ENCODE measurements around the gene UBE2I. TPM values are rescaled to one million over a fixed set of nuclear protein-coding genes. Genes with fewer than 3 reads are reported as not detected.

UBE2I gene
- total and polyA plus RNA-seq, 3 experiments from 2014 or later: 101 to 257 (median 238) TPM

- H3K9me3 Mint-ChIP-seq: no peaks in the 10 kb centered on the region
- Histone ChIP-seq H3K36me3 (ENCODE audit: insufficient read depth, low read length) (no peaks in the 10 kb centered on the region), H3K27ac (ENCODE audit: low read depth, low read length) (no peak overlapping the region), H3K9me3 (ENCODE audit: low read length) (no peaks in the 10 kb centered on the region), H3K27me3 (ENCODE audit: insufficient read depth, low read length, poor library complexity, severe bottlenecking) (no peaks in the 10 kb centered on the region), H3K4me1 (ENCODE audit: insufficient read depth, low read length) (peaks cover 19% of the 10 kb centered on the region), H3K4me3 (ENCODE audit: low read length) (peak overlapping the region; percentile 37)
- DNase-seq: no peak
- H3K36me3 Mint-ChIP-seq: peaks cover 0 to 8% (median 0%) of the 10 kb centered on the region in 3 donors
- H3K4me1 Mint-ChIP-seq: peaks cover 13 to 28% (median 13%) of the 10 kb centered on the region in 3 donors
- ChIA-PET CTCF (interaction anchor here (1.1 to 1.8 kb wide), 3 partner anchors 29 to 42 kb away, joined by 3 to 8 read pairs (median 6); partner anchors contain the start of gene UBE2I), POLR2A (interaction anchor here (1.0 to 2.9 kb wide), 5 partner anchors 7 to 190 kb away, joined by 3 to 14 read pairs (median 5); partner anchors contain the start of genes BAIAP3, TMEM204 and UBE2I)
- H3K27ac Mint-ChIP-seq: peak overlapping the region in 7 of 8 donors; percentile 4 to 83 (median 72)
- no peaks in the 10 kb centered on the region for H3K27me3 Mint-ChIP-seq
- peak overlapping the region; percentile 21 to 89 (median 79) for H3K4me3 Mint-ChIP-seq
These were observed 34.2 kb downstream of the UBE2I start for GRCh38 chr16:1343428-1344242.

DNA sequence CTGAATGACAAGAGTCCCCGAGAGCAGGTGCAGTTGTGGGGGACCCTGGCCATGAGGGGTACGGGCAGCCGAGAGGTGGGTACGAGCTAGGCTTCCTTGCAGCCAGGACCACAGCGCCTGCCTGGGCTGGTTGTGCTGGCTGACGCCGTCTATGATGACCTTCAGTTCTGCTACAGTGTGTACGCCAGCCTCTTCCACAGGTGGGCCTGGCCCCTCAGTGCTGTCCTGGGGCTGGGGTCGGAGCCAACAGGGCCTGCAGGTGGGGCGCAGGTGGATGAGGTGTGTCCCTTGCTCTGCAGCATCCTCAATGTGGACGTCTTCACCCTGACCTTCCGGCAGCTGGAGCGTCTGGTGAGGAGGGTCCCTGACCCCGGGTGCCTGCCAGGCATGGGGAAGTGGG, 35.1 kb downstream of the UBE2I start:
- Histone ChIP-seq H3K9me3 (ENCODE audit: low read length) (no peaks in the 10 kb centered on the region), H3K4me1 (ENCODE audit: insufficient read depth, low read length) (peaks cover 19% of the 10 kb centered on the region), H3K27me3 (ENCODE audit: insufficient read depth, low read length, poor library complexity, severe bottlenecking) (no peaks in the 10 kb centered on the region), H3K27ac (ENCODE audit: low read depth, low read length) (no peak overlapping the region), H3K4me3 (ENCODE audit: low read length) (no peak overlapping the region), H3K36me3 (ENCODE audit: insufficient read depth, low read length) (no peaks in the 10 kb centered on the region)
- Mint-ChIP-seq H3K4me3 (peak overlapping the region in 1 of 7 donors; percentile 18), H3K9me3 (no peaks in the 10 kb centered on the region), H3K27ac (peak overlapping the region in 2 of 8 donors; percentile 43 to 45), H3K36me3 (peaks cover 0 to 17% (median 0%) of the 10 kb centered on the region in 3 donors), H3K4me1 (peaks cover 13 to 32% (median 13%) of the 10 kb centered on the region in 3 donors), H3K27me3 (no peaks in the 10 kb centered on the region)
- CTCF ChIA-PET: no interaction called here
- no peak for DNase-seq
- POLR2A ChIA-PET: no interaction called here

- Histone ChIP-seq H3K9me3 (ENCODE audit: low read length) (no peaks in the 10 kb centered on the region), H3K4me3 (ENCODE audit: low read length) (no peak overlapping the region), H3K4me1 (ENCODE audit: insufficient read depth, low read length) (peaks cover 19% of the 10 kb centered on the region), H3K36me3 (ENCODE audit: insufficient read depth, low read length) (no peaks in the 10 kb centered on the region), H3K27ac (ENCODE audit: low read depth, low read length) (no peak overlapping the region), H3K27me3 (ENCODE audit: insufficient read depth, low read length, poor library complexity, severe bottlenecking) (no peaks in the 10 kb centered on the region)
- ChIA-PET POLR2A (no interaction called here), CTCF (interaction anchor here (0.6 kb wide), 1 partner anchor 19 kb away, joined by 3 read pairs; no protein-coding TSS in a partner anchor)
- DNase-seq: no peak
- H3K36me3 Mint-ChIP-seq: peaks cover 0 to 22% (median 0%) of the 10 kb centered on the region in 3 donors
- no peaks in the 10 kb centered on the region for H3K27me3 Mint-ChIP-seq
- H3K4me1 Mint-ChIP-seq: peaks cover 13 to 33% (median 15%) of the 10 kb centered on the region in 3 donors
- H3K9me3 Mint-ChIP-seq: no peaks in the 10 kb centered on the region
- no peak overlapping the region for H3K4me3 Mint-ChIP-seq
- H3K27ac Mint-ChIP-seq: no peak overlapping the region
These were observed 35.7 kb downstream of the UBE2I start for GRCh38 chr16:1345087-1345486.

- CTCF ChIA-PET: interaction anchor here (0.6 kb wide), 1 partner anchor 19 kb away, joined by 3 read pairs; no protein-coding TSS in a partner anchor
- no peaks in the 10 kb centered on the region for H3K9me3 Mint-ChIP-seq
These were observed 36.4 kb downstream of the UBE2I start for GRCh38 chr16:1345651-1346421.

GRCh38 chr16:1346422-1347285, 37.2 kb downstream of the UBE2I start:
- no peak overlapping the region for H3K27ac Mint-ChIP-seq
- CTCF ChIA-PET: no interaction called here

More at GRCh38 chr16:1345651-1346421, 36.4 kb downstream of the UBE2I start:
- Mint-ChIP-seq H3K4me1 (peaks cover 19 to 36% (median 21%) of the 10 kb centered on the region in 3 donors), H3K27me3 (no peaks in the 10 kb centered on the region), H3K36me3 (peaks cover 0 to 27% (median 0%) of the 10 kb centered on the region in 3 donors), H3K4me3 (no peak overlapping the region), H3K27ac (no peak overlapping the region)
- Histone ChIP-seq H3K4me1 (ENCODE audit: insufficient read depth, low read length) (peaks cover 25% of the 10 kb centered on the region), H3K4me3 (ENCODE audit: low read length) (no peak overlapping the region), H3K27ac (ENCODE audit: low read depth, low read length) (no peak overlapping the region), H3K36me3 (ENCODE audit: insufficient read depth, low read length) (no peaks in the 10 kb centered on the region), H3K27me3 (ENCODE audit: insufficient read depth, low read length, poor library complexity, severe bottlenecking) (no peaks in the 10 kb centered on the region), H3K9me3 (ENCODE audit: low read length) (no peaks in the 10 kb centered on the region)
- DNase-seq: no peak
- POLR2A ChIA-PET: interaction anchor here (0.5 kb wide), 1 partner anchor 71 kb away, joined by 8 read pairs; no protein-coding TSS in a partner anchor

GRCh38 chr16:1347286-1347855, 37.9 kb downstream of the UBE2I start:
- peaks cover 0 to 3% of the 10 kb centered on the region in 2 donors for H3K27me3 Mint-ChIP-seq
- ChIA-PET POLR2A (no interaction called here), CTCF (no interaction called here)

More at GRCh38 chr16:1346422-1347285, 37.2 kb downstream of the UBE2I start:
- Mint-ChIP-seq H3K27me3 (no peaks in the 10 kb centered on the region), H3K4me3 (no peak overlapping the region), H3K9me3 (no peaks in the 10 kb centered on the region), H3K36me3 (peaks cover 0 to 31% (median 0%) of the 10 kb centered on the region in 3 donors), H3K4me1 (peaks cover 21 to 40% (median 21%) of the 10 kb centered on the region in 3 donors)
- H3K27me3 ChIP-seq (ENCODE audit: insufficient read depth, low read length, poor library complexity, severe bottlenecking): no peaks in the 10 kb centered on the region
- no peaks in the 10 kb centered on the region for H3K9me3 ChIP-seq (ENCODE audit: low read length)
- no peak overlapping the region for H3K4me3 ChIP-seq (ENCODE audit: low read length)
- H3K4me1 ChIP-seq (ENCODE audit: insufficient read depth, low read length): peaks cover 27% of the 10 kb centered on the region
- no peaks in the 10 kb centered on the region for H3K36me3 ChIP-seq (ENCODE audit: insufficient read depth, low read length)
- DNase-seq: no peak
- POLR2A ChIA-PET: interaction anchor here (0.5 kb wide), 1 partner anchor 70 kb away, joined by 8 read pairs; no protein-coding TSS in a partner anchor
- H3K27ac ChIP-seq (ENCODE audit: low read depth, low read length): no peak overlapping the region

DNA sequence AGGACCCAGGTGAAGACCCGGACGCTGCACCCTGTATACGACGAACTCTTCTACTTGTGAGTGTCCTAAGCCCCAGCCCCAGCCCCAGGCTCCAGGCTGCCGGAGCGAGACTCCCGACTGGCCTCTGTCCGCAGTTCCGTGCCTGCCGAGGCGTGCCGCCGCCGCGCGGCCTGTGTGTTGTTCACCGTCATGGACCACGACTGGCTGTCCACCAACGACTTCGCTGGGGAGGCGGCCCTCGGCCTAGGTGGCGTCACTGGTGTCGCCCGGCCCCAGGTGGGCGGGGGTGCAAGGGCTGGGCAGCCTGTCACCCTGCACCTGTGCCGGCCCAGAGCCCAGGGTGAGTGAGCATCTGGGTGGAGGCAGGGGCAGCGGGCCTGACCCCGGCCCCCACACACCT, 38.5 kb downstream of the UBE2I start:
- Histone ChIP-seq H3K27ac (ENCODE audit: low read depth, low read length) (no peak overlapping the region), H3K27me3 (ENCODE audit: insufficient read depth, low read length, poor library complexity, severe bottlenecking) (no peaks in the 10 kb centered on the region), H3K4me1 (ENCODE audit: insufficient read depth, low read length) (peaks cover 23% of the 10 kb centered on the region), H3K36me3 (ENCODE audit: insufficient read depth, low read length) (no peaks in the 10 kb centered on the region), H3K4me3 (ENCODE audit: low read length) (no peak overlapping the region), H3K9me3 (ENCODE audit: low read length) (no peaks in the 10 kb centered on the region)
- Mint-ChIP-seq H3K27ac (no peak overlapping the region), H3K4me1 (peaks cover 19 to 36% (median 19%) of the 10 kb centered on the region in 3 donors), H3K9me3 (no peaks in the 10 kb centered on the region), H3K4me3 (no peak overlapping the region), H3K36me3 (peaks cover 0 to 36% (median 0%) of the 10 kb centered on the region in 3 donors), H3K27me3 (peaks cover 0 to 4% of the 10 kb centered on the region in 2 donors)
- no peak for DNase-seq
- CTCF ChIA-PET: interaction anchor here (0.6 to 2.5 kb wide), 3 partner anchors 11 to 1534 kb away, joined by 3 to 6 read pairs (median 3); no protein-coding TSS in a partner anchor
- POLR2A ChIA-PET: no interaction called here

More at GRCh38 chr16:1347286-1347855, 37.9 kb downstream of the UBE2I start:
- no peak overlapping the region for H3K4me3 Mint-ChIP-seq
- no peaks in the 10 kb centered on the region for H3K9me3 Mint-ChIP-seq
- peaks cover 22% of the 10 kb centered on the region for H3K4me1 ChIP-seq (ENCODE audit: insufficient read depth, low read length)
- no peak overlapping the region for H3K4me3 ChIP-seq (ENCODE audit: low read length)
- DNase-seq: no peak
- no peaks in the 10 kb centered on the region for H3K27me3 ChIP-seq (ENCODE audit: insufficient read depth, low read length, poor library complexity, severe bottlenecking)
- H3K27ac Mint-ChIP-seq: no peak overlapping the region
- H3K27ac ChIP-seq (ENCODE audit: low read depth, low read length): no peak overlapping the region
- no peaks in the 10 kb centered on the region for H3K36me3 ChIP-seq (ENCODE audit: insufficient read depth, low read length)
- peaks cover 20 to 37% (median 21%) of the 10 kb centered on the region in 3 donors for H3K4me1 Mint-ChIP-seq
- no peaks in the 10 kb centered on the region for H3K9me3 ChIP-seq (ENCODE audit: low read length)
- peaks cover 0 to 34% (median 0%) of the 10 kb centered on the region in 3 donors for H3K36me3 Mint-ChIP-seq

Measured in CD8-positive, alpha-beta memory T cell (primary cell).